GM12874 (cell line): ENCODE data around the gene HMGB2.

Experiments used
- CTCF ChIP-seq: IDR thresholded peaks from 2 replicates; pipeline ENCODE4 v1.5.1; 2011; ENCODE audit warnings: low read depth, mild to moderate bottlenecking, control low read depth, low read length, moderate library complexity; ENCODE audit not compliant: insufficient read depth

The HMGB2 gene

GRCh38 chr4:173301518-173302201 lies 32.5 kb downstream of the HMGB2 start:
- peak; percentile 42; the same call in 1 of the 2 replicates for TF ChIP-seq CTCF

- no peak for TF ChIP-seq CTCF
These were observed 39.7 kb downstream of the HMGB2 start for GRCh38 chr4:173294444-173294843.

- TF ChIP-seq CTCF, result no peak
These were observed 40.5 kb downstream of the HMGB2 start for GRCh38 chr4:173293663-173294062.

- no peak for TF ChIP-seq CTCF
These were observed 42.3 kb downstream of the HMGB2 start for GRCh38 chr4:173291899-173292298.

- TF ChIP-seq CTCF, result no peak
These were observed 44.8 kb downstream of the HMGB2 start for GRCh38 chr4:173289353-173289727.

GRCh38 chr4:173288698-173289352 lies 45.3 kb downstream of the HMGB2 start:
- TF ChIP-seq CTCF, result no peak

GRCh38 chr4:173288296-173288695 lies 45.9 kb downstream of the HMGB2 start:
- TF ChIP-seq CTCF, result peak; percentile 62
